HG02973 (cell line): ENCODE results near the gene PDCD1LG2.
"Not testable (repeated sequence)": the region's sequence is repeated elsewhere in the genome, so short reads cannot be mapped to it uniquely, and the experiment has no call there.

Source experiments
- ATAC-seq: cut with Tn5 transposase; IDR thresholded peaks from one replicate; pipeline ENCODE4 v1.9.1; 2021; ENCODE audit warnings: moderate library complexity; ENCODE audit not compliant: unreplicated experiment

The PDCD1LG2 gene

DNA sequence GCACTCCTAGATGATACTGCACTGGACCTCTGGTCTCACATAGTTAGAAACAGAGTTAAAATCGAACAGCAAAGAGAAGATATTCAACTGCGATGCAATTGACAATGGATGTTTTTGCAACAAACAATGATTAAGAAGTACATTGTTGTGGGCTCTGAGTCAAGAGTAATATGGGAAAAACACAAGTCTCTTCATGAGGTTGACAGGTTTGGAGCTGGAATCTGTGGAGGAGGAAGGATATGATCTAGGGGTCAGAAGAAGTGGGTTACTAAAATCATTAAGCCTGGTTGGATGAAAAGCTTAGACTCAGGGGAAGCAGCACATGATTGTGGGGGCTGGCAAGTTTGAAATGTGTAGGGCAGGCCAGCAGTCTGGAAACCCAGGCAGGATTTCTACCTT lies 53.1 kb downstream of the PDCD1LG2 start:
- no peak for ATAC-seq

DNA sequence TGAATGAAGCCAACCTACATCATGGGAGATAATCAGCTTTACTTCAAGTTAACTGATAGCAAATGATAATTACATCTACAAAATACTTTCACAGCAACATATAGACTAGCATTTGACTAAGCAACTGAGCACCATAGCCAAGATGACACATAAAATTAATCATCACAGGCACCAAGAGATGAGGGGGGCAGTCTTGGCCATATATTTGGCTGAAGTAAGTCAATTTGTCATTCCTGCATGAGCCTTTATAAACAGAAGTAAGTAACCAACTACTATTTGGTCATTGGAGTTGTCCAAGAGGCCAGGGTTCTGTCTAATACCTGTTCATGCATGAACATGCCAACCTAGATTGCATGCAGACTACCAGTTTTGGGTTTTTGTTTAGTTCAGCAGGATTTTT lies 53.6 kb downstream of the PDCD1LG2 start:
- ATAC-seq: no peak

- peak; percentile 60 for ATAC-seq
Measured at GRCh38 chr9:5566054-5566618, 55.8 kb downstream of the PDCD1LG2 start.

DNA sequence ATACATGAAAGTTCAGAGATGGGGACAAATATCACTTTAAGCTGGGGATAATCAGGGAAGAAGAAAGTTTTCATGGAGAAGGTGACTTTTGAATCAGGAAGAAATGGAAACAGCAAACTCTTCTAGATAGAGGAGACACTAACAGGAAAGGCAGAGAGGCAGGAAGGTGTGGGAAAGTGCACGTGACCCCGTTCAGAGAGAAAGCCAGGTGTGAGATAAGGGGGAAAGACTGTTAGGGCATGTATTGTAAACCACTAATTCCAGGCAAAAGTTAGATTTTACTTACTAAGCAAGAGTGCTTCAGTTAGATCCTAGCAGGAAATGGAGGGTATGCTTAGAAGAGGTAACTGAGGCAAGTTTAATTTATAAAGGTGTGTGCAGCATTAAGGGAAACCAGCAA lies 58.5 kb downstream of the PDCD1LG2 start:
- ATAC-seq: no peak

GRCh38 chr9:5569409-5569808 lies 59.1 kb downstream of the PDCD1LG2 start:
- ATAC-seq: no peak

DNA sequence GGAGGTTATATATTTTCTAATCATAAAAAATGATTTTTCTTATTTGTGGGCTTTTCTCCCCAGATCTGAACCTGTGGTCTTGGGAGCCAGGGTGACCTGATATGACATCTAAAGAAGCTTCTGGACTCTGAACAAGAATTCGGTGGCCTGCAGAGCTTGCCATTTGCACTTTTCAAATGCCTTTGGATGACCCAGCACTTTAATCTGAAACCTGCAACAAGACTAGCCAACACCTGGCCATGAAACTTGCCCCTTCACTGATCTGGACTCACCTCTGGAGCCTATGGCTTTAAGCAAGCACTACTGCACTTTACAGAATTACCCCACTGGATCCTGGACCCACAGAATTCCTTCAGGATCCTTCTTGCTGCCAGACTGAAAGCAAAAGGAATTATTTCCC lies 59.6 kb downstream of the PDCD1LG2 start:
- ATAC-seq: no peak

DNA sequence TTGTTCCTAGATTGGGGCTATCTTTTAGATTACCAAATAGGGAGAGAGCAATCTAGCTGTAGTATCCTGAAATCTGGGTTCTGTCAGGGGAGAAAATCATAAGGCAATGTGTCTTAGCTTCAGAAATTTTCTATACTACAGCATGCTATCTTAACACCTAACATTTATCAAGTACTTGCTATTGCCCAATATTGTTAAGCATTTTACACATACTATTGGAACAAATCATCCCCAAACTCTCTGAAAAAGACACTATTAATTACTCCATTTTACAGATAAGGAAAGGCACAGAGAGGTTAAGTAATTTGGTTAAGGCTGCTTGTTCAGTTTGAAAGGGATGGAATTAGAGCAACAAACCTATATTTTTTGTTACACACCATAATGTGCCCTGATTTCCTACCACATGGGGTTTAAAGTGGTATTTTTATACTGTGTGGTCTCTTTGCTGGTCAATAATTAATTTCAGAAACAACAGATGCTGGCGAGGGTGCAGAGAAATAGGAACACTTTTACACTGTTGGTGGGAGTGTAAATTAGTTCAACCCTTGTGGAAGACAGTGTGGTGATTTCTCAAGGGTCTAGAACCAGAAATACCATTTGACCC lies 61.4 kb downstream of the PDCD1LG2 start:
- no peak for ATAC-seq

DNA sequence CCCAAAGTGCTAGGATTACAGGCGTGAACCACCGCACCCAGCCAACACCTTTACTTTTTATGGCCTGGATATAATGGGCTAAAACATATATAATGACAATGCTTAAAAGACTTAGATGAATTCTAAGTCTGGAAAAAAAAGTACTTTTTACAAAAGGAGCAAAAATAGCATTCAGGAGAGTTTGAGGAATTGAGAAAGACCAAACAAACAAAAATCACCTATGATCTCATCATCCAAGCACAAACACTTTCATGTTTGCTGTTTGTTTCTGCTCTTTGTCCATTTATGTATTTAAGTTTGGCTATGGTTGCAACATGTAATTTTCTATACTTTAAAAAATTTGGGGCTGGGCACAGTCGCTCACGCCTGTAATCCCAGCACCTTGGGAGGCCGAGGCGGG lies 63.8 kb downstream of the PDCD1LG2 start:
- no peak for ATAC-seq

DNA sequence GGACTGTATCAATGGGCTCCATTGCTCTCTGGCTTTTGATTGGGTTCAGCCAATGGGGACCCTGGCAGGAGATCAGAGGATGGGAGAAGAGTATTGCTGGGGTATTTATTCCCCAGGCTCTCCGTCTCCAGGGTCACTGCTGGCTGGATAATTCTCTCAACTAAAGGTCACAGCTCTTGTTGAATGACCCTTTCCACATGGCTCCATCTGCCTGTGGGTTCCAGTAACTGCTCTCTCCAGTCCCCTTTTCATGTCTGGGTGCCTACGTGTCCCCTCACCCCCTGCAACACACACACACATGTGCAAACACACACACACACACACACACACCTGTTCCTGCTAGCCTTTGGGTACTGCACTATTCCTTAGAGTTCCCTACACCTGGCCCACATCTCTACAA lies 64.7 kb downstream of the PDCD1LG2 start:
- no peak for ATAC-seq

DNA sequence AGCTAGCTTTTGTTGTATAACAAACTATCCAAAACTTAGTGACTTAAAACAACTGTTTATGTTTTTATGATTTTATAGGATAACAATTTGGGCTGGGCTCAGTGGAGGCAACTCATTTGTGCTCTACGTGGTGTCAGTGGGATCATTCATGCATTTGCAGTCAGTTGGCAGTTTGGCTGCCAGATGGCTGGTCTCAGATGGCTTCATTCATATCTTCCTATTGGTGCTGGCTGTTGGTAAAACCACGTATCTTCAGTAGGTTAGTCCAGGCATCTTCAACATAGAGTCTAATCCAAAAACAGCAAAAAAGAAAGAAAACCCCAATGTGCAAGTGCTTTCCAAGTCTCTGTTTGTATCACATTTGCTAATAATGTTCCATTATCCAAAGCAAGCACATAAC lies 66.9 kb downstream of the PDCD1LG2 start:
- no peak for ATAC-seq

GRCh38 chr9:5578018-5578697 lies 67.8 kb downstream of the PDCD1LG2 start:
- ATAC-seq: no peak

DNA sequence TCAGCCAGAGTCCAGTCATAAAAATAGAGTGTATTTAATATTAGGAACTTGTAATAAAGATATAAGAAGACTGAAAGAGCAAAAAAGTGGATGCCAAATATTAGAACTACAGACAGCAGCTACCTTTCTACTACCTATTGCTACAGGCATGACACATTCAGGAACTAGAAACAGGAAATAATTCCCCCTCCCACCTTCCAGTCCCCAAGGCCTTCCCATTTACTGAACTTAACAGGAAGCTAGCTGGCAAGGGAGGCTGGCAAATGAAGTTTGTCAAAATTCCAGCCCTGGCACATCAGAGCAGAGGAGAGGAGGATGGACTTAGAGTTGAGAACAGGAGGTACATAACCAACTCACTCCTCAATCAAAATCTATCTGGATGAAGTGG lies 68.4 kb downstream of the PDCD1LG2 start:
- no peak for ATAC-seq

DNA sequence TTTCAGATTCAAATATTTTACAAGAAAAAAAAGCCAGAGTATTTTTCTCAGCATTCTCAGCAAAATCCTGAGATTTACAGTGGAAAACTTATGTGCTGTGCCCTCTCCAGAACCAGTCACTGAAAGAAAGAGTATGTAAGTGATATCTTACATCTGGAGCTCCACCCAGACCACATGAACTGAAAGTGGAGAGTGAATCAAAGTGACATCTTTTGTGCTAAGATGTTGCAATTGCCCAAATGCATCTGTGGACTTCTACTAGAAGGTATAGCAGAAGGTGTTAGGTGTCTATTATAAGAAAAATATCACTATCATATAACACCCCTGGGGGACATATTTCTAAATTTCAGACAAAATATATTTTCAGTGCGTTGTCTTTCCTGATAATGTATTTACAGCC lies 69.5 kb downstream of the PDCD1LG2 start:
- ATAC-seq: no peak

GRCh38 chr9:5580650-5581049 lies 70.3 kb downstream of the PDCD1LG2 start:
- ATAC-seq: no peak

DNA sequence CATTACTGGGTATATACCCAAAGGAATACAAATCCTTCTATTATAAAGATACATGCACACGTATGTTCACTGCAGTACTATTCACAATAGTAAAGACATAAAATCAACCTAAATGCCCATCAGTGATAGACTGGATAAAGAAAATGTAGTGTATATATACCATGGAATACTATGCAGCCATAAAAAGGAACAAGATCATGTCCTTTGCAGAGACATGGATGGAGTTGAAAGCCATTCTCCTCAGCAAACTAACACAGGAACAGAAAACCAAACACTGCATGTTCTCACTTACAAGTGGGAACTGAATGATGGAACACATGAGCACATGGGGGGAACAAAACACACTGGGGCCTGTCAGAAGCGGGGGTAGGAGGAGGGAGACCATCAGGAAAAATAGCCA lies 71.4 kb downstream of the PDCD1LG2 start:
- not testable (repeated sequence) for ATAC-seq

GRCh38 chr9:5582835-5583195 lies 72.5 kb downstream of the PDCD1LG2 start:
- ATAC-seq: peak; percentile 44

- ATAC-seq: peak; percentile 28
Measured at GRCh38 chr9:5586391-5586802, 76.1 kb downstream of the PDCD1LG2 start.

GRCh38 chr9:5587024-5587423 lies 76.7 kb downstream of the PDCD1LG2 start:
- ATAC-seq: no peak

DNA sequence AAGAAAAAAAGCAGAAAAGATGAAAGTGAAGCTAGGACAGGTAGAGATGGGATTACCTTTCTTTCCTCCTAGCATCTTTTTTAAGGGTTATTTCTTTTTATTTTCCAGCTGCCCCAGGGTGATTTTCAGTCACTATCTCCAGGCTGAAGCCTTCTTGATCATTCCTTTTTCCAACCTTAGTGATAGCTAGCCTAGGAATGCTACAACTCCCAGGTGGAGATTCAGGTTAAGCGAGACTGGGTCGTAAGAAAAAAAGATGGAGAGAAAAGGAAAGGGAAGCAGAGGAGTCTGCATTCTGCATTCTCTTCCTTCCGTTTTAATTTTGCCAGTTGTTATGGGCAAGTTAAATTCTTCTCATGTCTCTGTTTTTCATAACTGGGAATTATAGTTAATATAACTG lies 81.9 kb downstream of the PDCD1LG2 start:
- ATAC-seq: no peak

DNA sequence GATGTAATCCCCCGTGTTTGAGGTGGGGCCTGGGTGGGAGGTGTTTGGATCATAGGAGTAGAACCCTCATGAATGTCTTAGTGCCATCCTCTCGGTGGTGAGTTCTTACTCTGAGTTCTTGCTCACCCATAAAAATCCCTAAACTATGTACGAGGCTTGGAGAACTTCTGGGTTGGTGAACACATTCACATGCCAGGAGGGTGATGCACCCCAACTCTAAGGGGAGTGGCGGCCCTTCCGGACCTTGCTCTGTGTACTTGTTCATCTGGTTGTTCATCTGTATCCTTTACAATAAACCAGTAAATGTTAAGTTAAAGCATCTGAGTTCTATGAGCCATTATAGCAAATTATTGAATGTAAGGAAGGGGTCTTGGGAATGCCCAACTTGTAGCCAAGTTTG lies 82.6 kb downstream of the PDCD1LG2 start:
- ATAC-seq: no peak

DNA sequence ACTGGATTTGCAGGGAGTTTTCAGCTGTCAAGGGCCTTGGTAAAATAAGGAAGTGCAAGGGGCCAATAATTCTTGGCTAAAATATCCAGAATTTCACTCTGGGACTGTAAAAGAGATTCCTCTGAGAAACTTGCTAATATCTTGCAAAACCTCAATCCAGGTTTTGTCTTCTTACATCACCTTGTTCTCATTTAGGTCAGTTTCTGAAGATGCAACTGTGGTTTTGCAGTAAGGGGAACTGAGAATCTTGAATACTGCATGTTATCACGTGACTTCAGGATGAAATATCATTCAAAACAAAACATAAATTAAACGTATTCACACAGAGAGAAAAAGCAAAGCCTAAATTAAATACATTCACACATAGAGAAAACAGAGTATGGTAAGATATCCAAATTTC lies 83.6 kb downstream of the PDCD1LG2 start:
- ATAC-seq: peak; percentile 58

DNA sequence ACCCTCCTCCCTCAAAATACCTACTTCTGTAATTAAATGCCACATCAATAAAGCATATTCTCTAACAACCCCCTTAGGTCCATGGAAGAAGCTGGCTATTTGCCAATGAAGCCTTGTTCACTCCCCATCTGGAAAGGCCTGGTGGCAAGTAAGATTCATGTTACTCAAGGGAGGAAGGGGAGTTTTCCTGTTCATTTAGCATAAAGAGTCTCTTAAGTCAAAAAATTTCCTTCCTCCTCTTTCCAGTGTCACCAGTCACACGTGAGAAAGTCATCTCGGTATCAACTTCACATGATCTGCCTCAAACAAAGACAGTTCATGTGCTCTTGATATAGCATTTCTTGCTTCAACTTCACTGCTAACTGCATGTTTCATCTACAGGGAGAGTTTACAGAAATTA lies 85.8 kb downstream of the PDCD1LG2 start:
- ATAC-seq: no peak
